T47D (cell line): ENCODE measurements around the gene THBS2.
"Not testable (repeated sequence)": the region's sequence is repeated elsewhere in the genome, so short reads cannot be mapped to it uniquely, and the experiment has no call there.

Source experiments
- DNase-seq, 2 experiments: peaks; one replicate each; pipeline versions ENCODE4 v3.0.0 to v3.0.0-alpha.2; 2011 to 2012; ENCODE audit warnings: low read depth in 1 of 2, low spot score in 1 of 2
- JUND ChIP-seq: IDR thresholded peaks from 2 replicates; pipeline ENCODE4 v1.6.1; 2012; ENCODE audit warnings: low read depth
- in situ Hi-C: cut with HindIII; loops from 2 replicates; pipeline ENCODE4 v1.10.0; 2016; ENCODE audit warnings: low sequenced_read_pairs, low pct_unique_long_range_greater_than_20kb

Gene THBS2

GRCh38 chr6:169253337-169254238 is at the start of gene THBS2:
Gene THBS2 (minus strand): TSS chr6:169253846. CDS start chr6:169250784, 3,062 bp downstream.
- DNase-seq, result no peak
- TF ChIP-seq JUND, result no peak
- in situ Hi-C loops, result no loop called here

- no peak for TF ChIP-seq JUND
- no peak for DNase-seq
- in situ Hi-C loops, result no loop called here
Measured at GRCh38 chr6:169302716-169303115, 49.1 kb upstream of the THBS2 start.

- in situ Hi-C loops, result no loop called here
- no peak for DNase-seq
- TF ChIP-seq JUND, result no peak
Measured at GRCh38 chr6:169302255-169302654, 48.6 kb upstream of the THBS2 start.

GRCh38 chr6:169300916-169301315 is 47.3 kb upstream of the THBS2 start:
- in situ Hi-C loops, result no loop called here
- DNase-seq, result no peak
- TF ChIP-seq JUND, result no peak

GRCh38 chr6:169298626-169299025 is 45.0 kb upstream of the THBS2 start:
- not testable (repeated sequence) for DNase-seq

GRCh38 chr6:169296622-169297021 is 43.0 kb upstream of the THBS2 start:
- in situ Hi-C loops, result no loop called here
- no peak for TF ChIP-seq JUND
- no peak for DNase-seq

More at GRCh38 chr6:169298626-169299025, 45.0 kb upstream of the THBS2 start:
- in situ Hi-C loops, result not testable (repeated sequence)

DNA sequence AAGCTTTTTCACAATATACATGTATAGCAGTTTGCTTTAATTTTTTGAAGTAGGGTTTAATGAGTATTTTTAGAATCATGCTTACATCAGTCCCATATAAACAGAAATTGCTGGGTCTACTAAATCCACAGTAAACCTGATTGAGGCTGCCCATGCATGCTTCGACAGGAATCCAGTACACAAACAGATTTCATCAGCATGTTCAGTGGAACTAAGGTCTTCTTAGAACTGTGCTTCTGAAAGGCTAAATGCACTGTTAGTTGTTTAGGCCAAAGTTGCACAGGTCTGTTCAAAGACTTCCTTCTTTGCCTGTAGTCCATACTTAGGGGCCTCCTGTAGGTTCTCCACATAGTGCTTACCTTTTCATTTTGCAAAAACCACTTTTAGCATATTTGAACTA is 42.5 kb upstream of the THBS2 start:
- TF ChIP-seq JUND, result no peak
- in situ Hi-C loops, result no loop called here
- no peak for DNase-seq

GRCh38 chr6:169293196-169293595 is 39.5 kb upstream of the THBS2 start:
- no peak for DNase-seq
- no peak for TF ChIP-seq JUND
- in situ Hi-C loops, result no loop called here

- no peak for TF ChIP-seq JUND
- in situ Hi-C loops, result no loop called here
- DNase-seq, result no peak
Measured at GRCh38 chr6:169292338-169293124, 38.9 kb upstream of the THBS2 start.

GRCh38 chr6:169291646-169292337 is 38.1 kb upstream of the THBS2 start:
- DNase-seq, result no peak
- TF ChIP-seq JUND, result no peak
- in situ Hi-C loops, result no loop called here

- no peak for TF ChIP-seq JUND
- in situ Hi-C loops, result no loop called here
Measured at GRCh38 chr6:169291148-169291547, 37.5 kb upstream of the THBS2 start.

GRCh38 chr6:169289619-169290339 is 36.1 kb upstream of the THBS2 start:
- DNase-seq, result no peak
- TF ChIP-seq JUND, result no peak
- in situ Hi-C loops, result no loop called here

More at GRCh38 chr6:169291148-169291547, 37.5 kb upstream of the THBS2 start:
- no peak for DNase-seq
